GM19023 (cell line): ENCODE results near the gene SLC32A1.

Experiments used
- ATAC-seq: cut with Tn5 transposase; IDR thresholded peaks from one replicate; pipeline ENCODE4 v1.9.1; 2021; ENCODE audit warnings: mild to moderate bottlenecking, moderate library complexity; ENCODE audit not compliant: unreplicated experiment

The SLC32A1 gene

GRCh38 chr20:38723848-38724625, at the start of gene SLC32A1:
SLC32A1 (plus strand) TSS chr20:38724486; CDS start chr20:38724725, 239 bp downstream.
- ATAC-seq = no peak

GRCh38 chr20:38674765-38675133, 49.5 kb upstream of the SLC32A1 start:
- no peak for ATAC-seq

GRCh38 chr20:38676576-38676975, 47.7 kb upstream of the SLC32A1 start:
- ATAC-seq = no peak

- ATAC-seq = no peak
Measured at GRCh38 chr20:38680500-38681306, 43.6 kb upstream of the SLC32A1 start.

- no peak for ATAC-seq
Measured at GRCh38 chr20:38685271-38685670, 39.0 kb upstream of the SLC32A1 start.

- ATAC-seq = no peak
Measured at GRCh38 chr20:38685853-38686473, 38.3 kb upstream of the SLC32A1 start.

- no peak for ATAC-seq
Measured at GRCh38 chr20:38692436-38693411, 31.6 kb upstream of the SLC32A1 start.

- ATAC-seq = no peak
Measured at GRCh38 chr20:38697306-38697705, 27.0 kb upstream of the SLC32A1 start.

- no peak for ATAC-seq
Measured at GRCh38 chr20:38698541-38698940, 25.7 kb upstream of the SLC32A1 start.

GRCh38 chr20:38700141-38700540, 24.1 kb upstream of the SLC32A1 start:
- ATAC-seq = no peak

- ATAC-seq = no peak
Measured at GRCh38 chr20:38700926-38701325, 23.4 kb upstream of the SLC32A1 start.

GRCh38 chr20:38703526-38703925, 20.8 kb upstream of the SLC32A1 start:
- no peak for ATAC-seq

- no peak for ATAC-seq
Measured at GRCh38 chr20:38704136-38704535, 20.1 kb upstream of the SLC32A1 start.

- ATAC-seq = no peak
Measured at GRCh38 chr20:38706509-38706908, 17.8 kb upstream of the SLC32A1 start.

GRCh38 chr20:38714308-38714707, 10.0 kb upstream of the SLC32A1 start:
- ATAC-seq = no peak

GRCh38 chr20:38715646-38716045, 8.6 kb upstream of the SLC32A1 start:
- ATAC-seq = no peak

- no peak for ATAC-seq
Measured at GRCh38 chr20:38722683-38723016, 1.6 kb upstream of the SLC32A1 start.

- no peak for ATAC-seq
Measured at GRCh38 chr20:38723017-38723847, 1.1 kb upstream of the SLC32A1 start.

GRCh38 chr20:38724626-38725147, 401 bp downstream of the SLC32A1 start:
- no peak for ATAC-seq
